HG03354 (cell line): Measurements from ENCODE around the gene RPL31.

ENCODE experiments used
- ATAC-seq: cut with Tn5 transposase; IDR thresholded peaks from one replicate; pipeline ENCODE4 v1.9.1; 2021; ENCODE audit warnings: mild to moderate bottlenecking; ENCODE audit not compliant: unreplicated experiment, poor library complexity, severe bottlenecking

RPL31 gene

GRCh38 chr2:100974712-100975520 is 27.2 kb upstream of the RPL31 start:
- no peak for ATAC-seq

GRCh38 chr2:100975521-100975785 is 26.6 kb upstream of the RPL31 start:
- ATAC-seq, result no peak

- no peak for ATAC-seq
These were observed 26.0 kb upstream of the RPL31 start for GRCh38 chr2:100976061-100976460.

GRCh38 chr2:100976645-100977391 is 25.3 kb upstream of the RPL31 start:
- ATAC-seq, result peak; percentile 83

- ATAC-seq, result no peak
These were observed 24.6 kb upstream of the RPL31 start for GRCh38 chr2:100977511-100977910.

GRCh38 chr2:100978582-100979191 is 23.4 kb upstream of the RPL31 start:
- ATAC-seq, result no peak

- ATAC-seq, result no peak
These were observed 22.0 kb upstream of the RPL31 start for GRCh38 chr2:100980046-100980445.

GRCh38 chr2:100981011-100981410 is 21.1 kb upstream of the RPL31 start:
- no peak for ATAC-seq

GRCh38 chr2:100982431-100982861 is 19.6 kb upstream of the RPL31 start:
- ATAC-seq, result no peak

- ATAC-seq, result no peak
These were observed 18.9 kb upstream of the RPL31 start for GRCh38 chr2:100983201-100983600.

- no peak for ATAC-seq
These were observed 18.3 kb upstream of the RPL31 start for GRCh38 chr2:100983684-100984310.

GRCh38 chr2:100984892-100985307 is 17.2 kb upstream of the RPL31 start:
- peak; percentile 77 for ATAC-seq

- ATAC-seq, result no peak
These were observed 15.9 kb upstream of the RPL31 start for GRCh38 chr2:100986157-100986556.

GRCh38 chr2:100987536-100987935 is 14.6 kb upstream of the RPL31 start:
- ATAC-seq, result no peak

GRCh38 chr2:100987974-100988373 is 14.1 kb upstream of the RPL31 start:
- ATAC-seq, result no peak

- no peak for ATAC-seq
These were observed 13.3 kb upstream of the RPL31 start for GRCh38 chr2:100988630-100989417.

GRCh38 chr2:100989666-100990065 is 12.4 kb upstream of the RPL31 start:
- no peak for ATAC-seq

GRCh38 chr2:100990166-100990565 is 11.9 kb upstream of the RPL31 start:
- ATAC-seq, result no peak

- no peak for ATAC-seq
These were observed 11.3 kb upstream of the RPL31 start for GRCh38 chr2:100990650-100991403.
